Kidney epithelial cell (primary cell): ENCODE results near the gene ANKRD28. TPM values are rescaled to one million over a fixed set of nuclear protein-coding genes. Genes with fewer than 3 reads are reported as not detected.
"Not testable (repeated sequence)": the region's sequence is repeated elsewhere in the genome, so short reads cannot be mapped to it uniquely, and the experiment has no call there.

ENCODE experiments used
- DNase-seq: peaks from one replicate; pipeline ENCODE4 v3.0.0-alpha.2; 2010; ENCODE audit warnings: low read depth
- H3K27me3 ChIP-seq: 2 replicates; pipeline ENCODE4 v1.6.0; 2011; ENCODE audit warnings: low read length; ENCODE audit not compliant: control insufficient read depth, insufficient read depth
- H3K36me3 ChIP-seq: 2 replicates; pipeline ENCODE4 v1.5.1; 2011; ENCODE audit warnings: low read length; ENCODE audit not compliant: control insufficient read depth, insufficient read depth
- H3K4me3 ChIP-seq: 2 replicates; pipeline ENCODE4 v1.5.1; 2011; ENCODE audit warnings: low read depth, mild to moderate bottlenecking, control low read depth, low read length
- CTCF ChIP-seq: IDR thresholded peaks from 2 replicates; pipeline ENCODE4 v1.5.1; 2011; ENCODE audit warnings: mild to moderate bottlenecking, moderate library complexity, low read length, control low read depth, inconsistent platforms; ENCODE audit not compliant: insufficient read depth, poor library complexity, severe bottlenecking
- total RNA-seq: library from RNA; depleted of rRNA; stranded (reverse); fragments of >200 nt; gene quantifications from 2 replicates; pipeline ENCODE4 v1.2.3, GENCODE V29; 2015

Gene ANKRD28
- total RNA-seq, 1 donor from 2014 or later = 27.4 TPM

GRCh38 chr3:15629860-15630597, 167.8 kb downstream of the ANKRD28 start:
- peak; percentile 52 for DNase-seq
- Histone ChIP-seq H3K4me3 (no peak overlapping the region), H3K27me3 (no peaks in the 10 kb centered on the region), H3K36me3 (no peaks in the 10 kb centered on the region)
- peak; percentile 69 for TF ChIP-seq CTCF

- H3K4me3 ChIP-seq = no peak overlapping the region
- H3K36me3 ChIP-seq = no peaks in the 10 kb centered on the region
- no peak for TF ChIP-seq CTCF
- DNase-seq = no peak
- H3K27me3 ChIP-seq = no peaks in the 10 kb centered on the region
These were observed 168.8 kb downstream of the ANKRD28 start for GRCh38 chr3:15628967-15629366.

- Histone ChIP-seq H3K27me3 (no peaks in the 10 kb centered on the region), H3K36me3 (no peaks in the 10 kb centered on the region), H3K4me3 (no peak overlapping the region)
- DNase-seq = no peak
- TF ChIP-seq CTCF = no peak
These were observed 174.0 kb downstream of the ANKRD28 start for GRCh38 chr3:15623535-15624440.

- not testable (repeated sequence) for H3K27me3 ChIP-seq, DNase-seq, H3K36me3 ChIP-seq, H3K4me3 ChIP-seq
These were observed 177.9 kb downstream of the ANKRD28 start for GRCh38 chr3:15619659-15620464.

Other genes starting within 250 kb of the ANKRD28 start
- 19.8 and 24.9 TPM in 2 replicates for gene HACL1, start 196.4 kb downstream of the ANKRD28 start, total RNA-seq
- 15.3 and 17.0 TPM in 2 replicates for gene BTD, start 196.2 kb downstream of the ANKRD28 start, total RNA-seq